SU-DHL-6 (cell line): ENCODE measurements around the gene GATA3.

Experiments used
- CTCF ChIP-seq: fragments of 200-600 bp; sonication (generic); IDR thresholded peaks from one replicate; pipeline ENCODE4 v1.5.1; 2017; ENCODE audit warnings: antibody characterized with exemption, mild to moderate bottlenecking, low read length, moderate library complexity; ENCODE audit not compliant: insufficient read depth, poor library complexity, severe bottlenecking
- EZH2phosphoT487 ChIP-seq: fragments of 200-600 bp; sonication (generic), shearing (Covaris generic); conservative IDR thresholded peaks from 2 replicates; pipeline ENCODE4 v1.6.1; 2018; ENCODE audit warnings: mild to moderate bottlenecking, antibody characterized with exemption, low read length, moderate library complexity, mixed read lengths

- TF ChIP-seq CTCF, result no peak
- no peak for TF ChIP-seq EZH2phosphoT487
Measured at GRCh38 chr10:8043569-8044306, 10.8 kb upstream of the GATA3 start.
